Stimulated activated CD4-positive, alpha-beta T cell treated with anti-CD3 and anti-CD28 coated beads, Interleukin-1b, Interleukin-23, amount 100 ng/mL, for 4 hours (primary cell): ENCODE measurements around the gene HMCN2.
"Not testable (repeated sequence)": the region's sequence is repeated elsewhere in the genome, so short reads cannot be mapped to it uniquely, and the experiment has no call there.

ENCODE experiments used
- DNase-seq, 2 donors: peaks; one replicate each; pipeline ENCODE4 v3.0.0-alpha.2; 2020; ENCODE audit warnings: low read depth in 2 of 2

Gene HMCN2

GRCh38 chr9:130262771-130263170 is 2.8 kb upstream of the HMCN2 start:
- no peak for DNase-seq

DNA sequence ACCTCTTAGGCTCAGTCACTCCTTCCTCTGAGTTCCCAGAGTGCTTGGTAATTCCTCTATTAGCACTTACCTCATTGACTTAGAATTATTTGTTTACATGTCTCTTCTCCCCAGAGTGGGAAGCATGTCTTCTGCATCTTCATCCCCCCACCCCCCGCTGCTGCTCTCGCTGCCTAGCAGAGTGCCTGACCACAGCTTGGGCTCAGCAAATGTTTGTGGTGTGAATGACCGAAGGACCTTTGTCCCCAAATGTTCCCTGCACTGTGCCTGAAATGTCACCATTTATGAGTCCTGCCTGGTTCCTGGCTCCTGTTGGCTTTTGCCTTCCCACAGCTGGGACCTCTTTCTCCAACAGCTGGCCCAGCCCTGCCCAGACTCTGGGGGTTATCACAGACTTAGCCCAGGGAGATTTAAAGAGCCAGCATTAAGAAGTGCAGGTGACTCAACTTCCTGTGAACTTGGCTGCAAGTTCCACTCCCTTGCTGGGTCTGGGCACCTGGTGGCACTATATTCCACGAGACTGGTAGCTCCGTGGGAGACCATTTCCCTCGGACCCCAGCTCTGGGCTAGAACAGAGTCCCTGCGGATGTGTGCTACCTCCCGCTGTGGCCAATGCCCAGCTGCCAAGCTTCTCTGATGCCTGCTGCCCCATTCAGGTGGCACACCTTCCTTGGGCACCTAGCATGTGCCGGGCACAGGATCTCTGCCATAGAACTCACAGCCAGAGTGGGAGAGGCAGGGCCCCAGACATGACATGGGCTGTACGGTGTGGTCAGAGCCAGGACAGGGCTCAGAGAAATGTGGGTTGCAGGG is 1.8 kb upstream of the HMCN2 start:
- DNase-seq: no peak

DNA sequence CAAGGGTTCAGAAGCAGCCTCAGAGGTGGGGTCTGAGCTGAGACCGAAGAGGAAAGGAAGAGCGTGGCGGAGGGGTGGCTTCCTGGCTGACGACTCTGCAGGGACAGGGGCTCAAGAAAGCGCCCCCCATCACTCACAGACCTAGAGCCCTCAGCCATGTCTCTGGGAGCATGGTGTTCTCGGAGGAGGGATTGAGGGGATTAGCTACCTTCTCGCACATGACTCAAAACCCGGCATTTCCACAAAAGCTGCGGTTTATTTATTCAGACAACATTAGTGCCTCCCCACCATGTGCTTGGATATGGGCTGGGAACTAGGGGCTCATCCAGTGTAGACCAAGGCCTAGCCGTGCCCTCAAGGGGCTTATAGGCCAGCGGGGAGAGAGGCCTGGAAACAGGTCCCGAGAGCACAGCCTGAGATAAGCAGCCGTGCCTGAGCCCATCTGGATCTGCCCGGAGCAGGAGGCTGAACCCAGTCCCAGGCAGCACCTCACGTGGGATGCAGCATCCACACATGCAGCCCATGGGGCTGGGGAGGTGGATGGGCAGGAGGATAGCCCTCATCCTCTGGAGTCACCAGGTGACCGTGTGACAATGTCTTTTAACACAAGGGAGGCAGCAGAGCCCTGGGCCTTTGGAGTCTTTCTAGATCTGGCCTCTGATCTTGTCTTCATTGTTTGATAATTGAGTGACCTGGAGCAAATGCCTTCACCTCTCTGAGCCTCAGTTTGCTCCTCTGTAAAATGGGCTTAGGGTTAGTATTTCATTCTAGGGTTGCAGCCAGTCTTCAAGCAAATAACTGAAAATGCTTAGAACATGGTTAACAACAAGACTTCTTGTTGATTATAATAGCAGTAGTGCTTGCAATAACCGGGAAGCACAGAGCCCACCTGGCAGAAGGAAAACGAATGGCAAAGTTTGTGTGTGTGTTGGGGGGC is 878 bp upstream of the HMCN2 start:
- DNase-seq: no peak

DNA sequence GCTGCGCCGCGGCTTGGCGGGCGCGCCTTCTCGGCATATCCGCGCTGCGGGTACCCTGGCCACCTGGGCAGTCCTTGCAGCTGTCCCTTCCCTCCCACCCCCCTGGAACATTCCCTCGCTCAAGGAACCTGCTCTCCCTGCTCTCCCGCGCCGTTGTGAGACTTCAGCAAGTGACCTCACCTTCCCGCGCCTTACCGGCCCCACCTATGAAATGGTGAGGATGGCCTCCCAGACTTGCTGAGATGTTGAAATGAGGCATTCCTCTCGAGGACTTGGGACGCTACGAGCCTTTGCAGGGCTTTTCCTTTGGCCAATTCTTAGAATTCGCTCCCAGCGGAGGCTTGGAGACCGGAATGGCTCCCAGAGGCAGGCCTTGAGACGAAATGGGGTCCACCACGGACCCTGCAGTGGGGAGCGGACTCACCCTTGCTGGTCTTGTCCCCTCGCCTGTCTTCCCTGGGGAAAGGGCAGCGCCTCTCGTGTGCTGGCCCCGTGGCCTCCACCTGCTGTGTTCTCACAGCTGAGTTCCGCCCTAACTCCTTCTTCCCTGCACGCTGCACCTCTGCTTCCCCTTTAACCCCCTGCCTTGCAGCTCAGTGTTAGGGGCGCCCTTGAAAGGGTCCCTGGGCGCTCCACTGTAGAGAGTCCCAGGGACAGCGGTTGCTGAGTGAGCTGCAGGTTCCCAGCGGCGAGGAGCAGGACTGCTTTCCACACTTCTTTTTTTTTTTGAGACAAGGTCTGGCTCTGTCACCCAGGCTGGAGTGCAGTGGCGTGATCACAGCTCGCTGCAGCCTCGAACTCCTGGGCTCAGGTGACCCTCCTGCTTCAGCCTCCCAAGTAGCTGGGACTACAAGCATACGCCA is 907 bp downstream of the HMCN2 start:
- DNase-seq: no peak

DNA sequence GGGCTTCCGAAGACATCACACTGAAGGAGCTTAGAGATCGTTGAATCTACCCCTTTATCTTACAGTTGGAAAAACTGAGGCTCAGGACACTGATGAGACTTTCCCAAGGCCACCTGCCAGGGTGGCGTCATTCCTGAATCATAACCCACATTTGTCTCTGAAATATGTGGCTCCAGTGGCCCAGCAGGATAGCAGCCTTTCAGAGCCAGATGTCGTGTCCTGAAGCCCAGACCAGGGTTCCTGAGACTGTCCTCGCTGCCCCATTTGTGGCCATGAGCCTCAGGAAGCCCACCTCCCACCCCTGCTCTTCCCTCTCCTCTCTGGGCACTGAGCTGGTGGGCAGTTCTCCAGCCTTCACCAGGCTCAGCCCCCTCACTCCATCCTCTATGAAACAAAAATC is 2.4 kb downstream of the HMCN2 start:
- DNase-seq: no peak

GRCh38 chr9:130268521-130269211 is 3.1 kb downstream of the HMCN2 start:
- DNase-seq: no peak

DNA sequence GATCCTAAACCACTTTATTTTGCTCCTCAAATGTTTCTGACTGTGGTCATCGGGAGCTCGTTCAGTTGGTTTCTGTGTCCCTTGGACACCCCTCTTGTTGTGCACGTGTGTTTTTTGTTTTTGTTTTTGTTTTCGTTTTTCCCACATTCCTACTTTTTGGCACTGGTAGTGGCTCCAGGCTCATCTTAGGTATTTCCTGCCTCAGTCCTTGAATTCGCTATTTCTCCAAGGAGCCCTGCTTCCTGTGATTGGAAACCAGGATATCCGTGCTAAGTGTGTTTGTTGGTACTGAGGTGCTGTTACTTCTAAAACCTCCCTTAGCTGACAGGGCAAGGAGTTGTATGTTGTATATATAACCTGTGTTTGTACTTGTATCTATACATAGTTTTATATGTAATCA is 5.9 kb downstream of the HMCN2 start:
- DNase-seq: no peak

- no peak for DNase-seq
These were observed 9.6 kb downstream of the HMCN2 start for GRCh38 chr9:130275156-130275555.

DNA sequence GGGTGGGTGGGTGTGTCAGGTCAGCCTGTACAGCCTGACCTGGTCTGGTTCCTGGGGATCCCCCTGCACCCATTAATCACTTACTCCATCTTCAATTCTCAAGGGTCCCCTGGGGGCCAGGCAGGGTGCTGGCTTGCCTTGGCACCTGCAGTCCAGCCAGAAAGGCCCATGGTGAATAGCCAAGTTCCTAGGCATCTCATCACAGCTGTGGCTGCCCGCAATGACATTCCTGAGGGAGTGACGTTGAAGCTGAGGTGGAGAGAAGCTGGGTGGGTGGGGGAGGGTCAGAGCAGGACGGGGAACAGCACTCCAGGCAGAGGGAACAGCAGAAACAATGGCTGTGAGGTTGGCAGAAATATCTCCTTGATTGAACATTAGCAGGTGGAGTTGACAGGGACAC is 10.6 kb downstream of the HMCN2 start:
- no peak for DNase-seq

- no peak for DNase-seq
These were observed 11.4 kb downstream of the HMCN2 start for GRCh38 chr9:130276955-130277354.

GRCh38 chr9:130277525-130277924 is 12.0 kb downstream of the HMCN2 start:
- DNase-seq: not testable (repeated sequence)

DNA sequence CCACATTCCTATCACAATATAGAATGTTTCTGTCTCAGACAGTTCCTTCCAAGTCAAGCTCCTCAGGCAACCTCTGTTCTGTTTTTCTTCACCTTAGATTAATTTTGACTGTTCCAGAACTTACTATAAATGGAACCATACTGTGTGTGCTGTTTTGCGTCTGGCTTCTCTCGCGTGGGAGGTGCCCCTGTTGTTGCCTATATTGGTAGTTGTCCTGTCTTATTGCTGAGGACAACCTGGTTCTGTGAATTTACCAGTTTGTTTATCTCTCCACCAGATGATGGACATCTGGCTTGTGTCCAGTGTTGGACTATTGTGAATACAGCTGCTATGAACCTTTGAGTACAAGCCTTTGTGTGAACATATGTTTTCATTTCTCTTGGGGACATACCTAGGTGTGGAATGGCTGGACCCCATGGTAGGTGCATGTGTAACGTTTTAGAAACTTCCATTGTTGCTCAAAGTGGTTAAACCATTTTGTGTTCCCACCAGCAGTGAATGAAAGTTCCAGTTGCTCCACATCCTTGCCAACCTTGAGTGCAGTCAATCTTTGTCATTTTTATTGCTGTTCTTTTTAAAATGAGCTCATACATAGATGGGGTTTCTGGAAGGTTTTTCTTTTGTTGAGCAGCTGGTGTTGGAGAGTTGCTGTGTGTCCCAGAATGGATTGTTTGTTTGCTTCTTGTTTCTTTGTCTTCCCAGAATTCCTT is 18.1 kb downstream of the HMCN2 start:
- no peak for DNase-seq

DNA sequence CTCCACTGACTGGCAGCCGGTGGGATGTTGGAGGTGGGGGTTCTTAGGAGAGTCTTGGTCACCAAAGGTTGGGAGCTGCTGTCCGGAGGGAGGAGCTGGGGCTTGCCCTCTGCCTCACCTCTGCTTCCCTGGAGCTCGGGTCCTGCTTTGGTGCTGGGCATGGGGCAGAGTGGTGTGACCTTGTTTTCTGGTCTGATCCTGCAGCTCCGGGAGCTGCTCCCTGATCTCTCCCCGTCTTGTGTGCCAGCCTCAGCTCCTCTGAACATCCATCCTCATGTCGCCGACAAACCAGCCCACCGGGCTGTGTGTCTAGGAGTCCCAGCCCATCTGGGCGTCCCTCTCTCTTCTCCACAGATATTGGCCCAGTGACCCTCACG is 18.7 kb downstream of the HMCN2 start:
- DNase-seq: no peak

DNA sequence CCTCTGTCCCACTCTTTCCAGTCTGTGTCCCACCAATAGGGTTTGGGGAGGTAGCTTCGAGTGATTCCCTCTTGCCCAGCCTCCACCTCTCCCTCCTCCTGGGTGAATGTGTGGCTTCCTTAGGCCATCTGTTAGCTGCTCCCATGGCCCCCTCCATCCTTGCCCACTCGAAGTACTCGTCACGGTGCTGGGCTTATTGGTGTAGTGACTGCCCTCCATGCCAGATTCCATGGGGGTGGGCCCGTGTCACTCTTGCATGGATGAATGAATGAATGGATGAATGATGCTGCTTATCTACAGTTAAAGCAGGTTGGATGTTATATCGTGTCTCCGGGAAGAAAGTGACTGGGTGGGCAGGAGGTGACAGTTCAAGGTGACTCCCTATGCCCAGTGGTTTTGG is 19.1 kb downstream of the HMCN2 start:
- DNase-seq: no peak

GRCh38 chr9:130285271-130285670 is 19.7 kb downstream of the HMCN2 start:
- DNase-seq: no peak

DNA sequence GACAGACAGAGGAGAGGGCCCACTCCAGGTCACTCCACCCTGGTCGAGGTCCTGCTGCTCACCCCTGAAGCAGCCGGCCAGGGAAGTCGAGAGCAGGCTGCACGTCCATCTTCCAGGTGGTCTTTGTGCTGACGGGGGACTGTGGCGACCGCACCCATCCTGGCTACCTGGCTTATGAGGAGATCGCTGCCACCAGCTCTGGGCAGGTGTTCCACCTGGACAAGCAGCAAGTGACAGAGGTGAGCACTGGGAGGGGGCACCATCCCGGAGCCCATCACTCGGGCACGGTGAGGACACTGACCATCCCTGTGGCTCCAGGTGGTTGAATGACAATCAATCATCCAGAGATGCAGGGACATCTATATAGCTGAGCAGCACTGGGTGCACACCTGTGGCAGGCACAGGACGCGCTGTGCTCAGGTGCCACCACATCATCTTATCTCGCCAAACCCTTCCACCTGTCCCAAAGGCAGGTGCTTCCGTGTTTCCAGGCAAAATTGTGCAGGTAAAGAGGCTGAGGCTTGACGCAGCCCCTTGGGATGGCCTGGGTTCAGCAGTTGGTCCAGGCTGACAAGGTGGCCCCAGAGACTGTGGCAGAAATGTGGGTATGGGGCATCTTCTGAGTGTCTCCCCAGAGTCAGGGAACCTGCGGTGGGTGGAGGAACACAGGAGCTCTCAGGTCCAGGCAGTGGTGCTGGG is 20.7 kb downstream of the HMCN2 start:
- no peak for DNase-seq

DNA sequence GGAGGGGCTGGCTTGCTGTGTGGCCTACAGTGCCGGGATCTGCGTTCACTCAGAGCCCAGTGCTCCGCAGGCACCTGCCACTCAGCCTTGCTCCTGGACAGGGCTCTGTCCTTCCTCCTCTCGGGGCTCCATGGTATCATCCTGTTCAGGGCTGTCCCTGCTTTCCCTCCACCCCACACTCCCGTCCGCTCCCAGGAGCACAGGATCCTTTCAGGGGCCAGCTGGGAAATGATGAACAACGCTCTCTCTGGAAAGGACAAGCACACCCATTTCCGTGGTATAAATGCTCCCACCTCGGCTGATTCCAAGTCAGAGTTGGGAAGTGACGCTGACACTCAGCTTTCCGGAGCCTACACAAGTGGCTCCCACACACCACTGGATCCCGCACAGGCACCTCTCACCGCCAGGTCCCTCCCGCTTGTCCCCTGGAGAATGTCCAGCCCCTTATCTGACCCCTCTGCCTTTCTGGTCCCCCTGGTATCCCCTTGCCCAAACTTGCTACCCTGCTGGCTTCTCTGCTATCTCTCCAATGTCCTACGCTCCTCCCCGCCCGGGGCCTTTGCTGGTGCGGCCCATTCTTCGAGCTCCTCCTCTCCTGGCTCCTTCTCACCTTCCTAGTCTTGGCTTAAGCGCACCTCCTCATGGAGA is 21.3 kb downstream of the HMCN2 start:
- DNase-seq: no peak

DNA sequence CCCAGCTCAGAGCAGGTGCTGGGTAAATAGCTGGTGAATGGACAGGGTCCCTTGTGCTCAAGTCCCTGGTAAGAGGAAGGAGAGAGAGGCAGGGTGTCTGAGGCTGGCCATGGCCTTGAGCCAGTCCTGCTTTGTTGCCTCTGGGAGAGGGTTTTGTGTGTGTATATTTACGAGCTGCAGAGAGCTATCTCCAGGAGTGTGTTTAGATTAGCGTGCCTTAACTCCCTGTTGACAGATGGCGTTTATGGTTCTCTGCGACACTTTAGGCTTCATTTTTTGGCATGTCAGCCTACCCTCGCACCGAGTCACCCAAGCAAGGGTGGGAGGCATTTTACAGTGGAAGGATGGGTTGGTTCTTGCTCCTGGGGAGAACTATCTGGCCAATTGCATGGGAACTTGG is 22.2 kb downstream of the HMCN2 start:
- DNase-seq: no peak

DNA sequence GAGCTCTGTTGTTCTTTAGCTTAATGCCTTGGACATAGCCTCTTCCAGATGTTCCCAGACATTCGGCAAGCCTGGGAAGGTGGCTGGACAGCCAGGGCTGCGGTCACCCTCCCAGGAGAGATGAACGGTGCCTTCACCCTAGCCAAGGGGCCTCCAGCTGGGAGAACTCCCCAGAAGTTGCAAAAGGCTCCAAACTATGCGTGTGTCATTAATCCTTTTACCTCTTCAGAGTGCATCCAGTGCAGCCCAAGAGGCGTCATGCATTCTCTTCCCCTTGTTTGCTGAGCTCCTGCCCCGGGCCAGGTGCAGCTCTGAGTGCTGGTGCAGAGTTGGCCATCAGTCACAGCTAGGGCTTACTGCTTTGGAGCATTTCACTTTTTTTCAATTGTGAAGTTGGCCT is 22.8 kb downstream of the HMCN2 start:
- DNase-seq: no peak
